Measurements from ENCODE around the gene ACAP2. TPM values are rescaled to one million over a fixed set of nuclear protein-coding genes. Genes with fewer than 3 reads are reported as not detected.

Gene ACAP2
- total RNA-seq, 1 experiment from 2014 or later = 42.0 TPM

- TF ChIP-seq AFF4 (CRISPR knock-in tag; IDR thresholded peaks at IDR 0.05; ENCODE audit: borderline replicate concordance) (no peak), ZNF671 (CRISPR knock-in tag; IDR thresholded peaks at IDR 0.05) (no peak)
These were observed 19.4 kb upstream of the ACAP2 start (continued) for GRCh38 chr3:195462308-195462610.

- H3K9me3 Mint-ChIP-seq = no peaks in the 10 kb centered on the region; the same call in 1 of the 2 replicates
- POLR2A ChIA-PET = no interaction called here
- no peaks in the 10 kb centered on the region for H3K36me3 Mint-ChIP-seq
- DNase-seq (ENCODE audit: low spot score) (no peak), ATAC-seq (no peak)
- H3K27ac Mint-ChIP-seq = no peak overlapping the region
- H3K27me3 Mint-ChIP-seq (ENCODE audit: low read depth) = no peaks in the 10 kb centered on the region; the same call in 1 of the 2 replicates
- TF ChIP-seq E2F5 (CRISPR knock-in tag; IDR thresholded peaks at IDR 0.05) = no peak
- TF ChIP-seq FOXK1 (CRISPR knock-in tag; IDR thresholded peaks at IDR 0.05) = no peak
- no peak for TF ChIP-seq MXD4 (CRISPR knock-in tag; IDR thresholded peaks at IDR 0.05; ENCODE audit: borderline replicate concordance)
- no peak for TF ChIP-seq STAT6 (CRISPR knock-in tag; conservative IDR thresholded peaks at IDR 0.05; ENCODE audit: low read depth)
- TF ChIP-seq ZNF396 (CRISPR knock-in tag; IDR thresholded peaks at IDR 0.05; ENCODE audit: borderline replicate concordance) = no peak
- no peak for TF ChIP-seq FOXJ3 (CRISPR knock-in tag; IDR thresholded peaks at IDR 0.05; ENCODE audit: borderline replicate concordance)
- TF ChIP-seq ATF3 (CRISPR knock-in tag; conservative IDR thresholded peaks at IDR 0.05) = no peak
- no peak for TF ChIP-seq FOXP1 (CRISPR knock-in tag; IDR thresholded peaks at IDR 0.05; ENCODE audit: borderline replicate concordance)
- no peak for TF ChIP-seq NR1H2 (CRISPR knock-in tag; IDR thresholded peaks at IDR 0.05)
- no peak for TF ChIP-seq NR3C1 (CRISPR knock-in tag; conservative IDR thresholded peaks at IDR 0.05; ENCODE audit: low read depth)
- CTCF ChIA-PET = no interaction called here
- H3K4me1 Mint-ChIP-seq = no peaks in the 10 kb centered on the region
- H3K4me3 Mint-ChIP-seq = no peak overlapping the region
These were observed 18.9 kb upstream of the ACAP2 start for GRCh38 chr3:195461594-195462307.

- no peak overlapping the region for H3K27ac Mint-ChIP-seq
- CTCF ChIA-PET = interaction anchor here (1.0 kb wide), 1 partner anchor 189 kb away, joined by 3 read pairs; the partner anchor contains the start of gene XXYLT1
- no peaks in the 10 kb centered on the region for H3K36me3 Mint-ChIP-seq
- H3K4me3 Mint-ChIP-seq = no peak overlapping the region
- DNase-seq (ENCODE audit: low spot score) = no peak
- no peaks in the 10 kb centered on the region for H3K4me1 Mint-ChIP-seq
- no peaks in the 10 kb centered on the region for H3K9me3 Mint-ChIP-seq
- POLR2A ChIA-PET = interaction anchor here (0.7 kb wide), 2 partner anchors 10 to 12 kb away, joined by 4 to 8 read pairs; no protein-coding TSS in a partner anchor
- no peaks in the 10 kb centered on the region; the same call in 1 of the 2 replicates for H3K27me3 Mint-ChIP-seq (ENCODE audit: low read depth)
- ATAC-seq = no peak
- TF ChIP-seq CBFB (CRISPR knock-in tag; IDR thresholded peaks at IDR 0.05; ENCODE audit: low read depth) = no peak
- TF ChIP-seq TEAD1 (CRISPR knock-in tag; IDR thresholded peaks at IDR 0.05) = no peak
These were observed 17.4 kb upstream of the ACAP2 start for GRCh38 chr3:195460091-195460713.
